Measurements from ENCODE around the gene SLC15A4. TPM values are rescaled to one million over a fixed set of nuclear protein-coding genes. Genes with fewer than 3 reads are reported as not detected.

SLC15A4 gene
- total and polyA plus RNA-seq, 4 donors, result 11.7 to 42.4 (median 31.9) TPM

- Histone ChIP-seq H3K36me3 (ENCODE audit: control insufficient read depth in 4 of 4, insufficient read depth in 4 of 4, low read length in 4 of 4) (no peaks in the 10 kb centered on the region), H3K27me3 (ENCODE audit: control insufficient read depth in 3 of 3, insufficient read depth in 3 of 3, low read length in 2 of 3) (peaks cover 0 to 10% (median 9%) of the 10 kb centered on the region in 3 donors), H3K4me1 (ENCODE audit: control insufficient read depth in 5 of 5, insufficient read depth in 5 of 5, low read length in 5 of 5) (no peaks in the 10 kb centered on the region), H3K27ac (ENCODE audit: low read depth in 1 of 2, low read length in 1 of 2) (no peak overlapping the region), H3K4me3 (no peak overlapping the region), H3K9ac (ENCODE audit: insufficient read depth in 1 of 2, low read length in 2 of 2) (no peak overlapping the region), H3K9me3 (ENCODE audit: control insufficient read depth in 4 of 4, insufficient read depth in 3 of 4, low read length in 3 of 4) (no peaks in the 10 kb centered on the region)
- no peak for DNase-seq
- TF ChIP-seq CTCF (IDR thresholded peaks at IDR 0.05; ENCODE audit: control extremely low read depth, extremely low read depth), result no peak
- whole genome bisulfite sequencing, 2 donors, result 49 to 67% methylated on average over 4 of the region's 4 CpGs
- ATAC-seq (ENCODE audit: insufficient read depth, low FRiP score), result no peak
Observed at GRCh38 chr12:128761379-128761790, 62.4 kb downstream of the SLC15A4 start.

DNA sequence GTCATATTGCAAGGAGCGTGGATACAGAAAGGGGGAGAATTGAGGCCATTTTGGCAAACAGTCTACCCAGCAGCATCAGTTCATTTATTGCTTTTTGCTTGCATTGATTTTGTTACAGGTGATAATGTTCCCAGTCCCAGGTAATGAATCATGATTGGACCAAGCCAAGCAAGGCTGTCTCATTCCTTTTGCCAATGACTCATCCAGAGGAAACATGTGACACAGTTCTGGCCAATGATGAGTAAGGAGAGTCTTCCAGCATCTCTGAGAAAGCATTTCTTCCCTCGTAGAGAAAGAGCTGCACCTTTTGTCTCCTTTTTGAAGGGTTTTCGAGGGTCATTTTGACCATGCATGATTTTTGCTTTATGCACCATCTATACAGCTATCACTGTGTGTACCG lies 68.2 kb downstream of the SLC15A4 start:
- H3K9me3 ChIP-seq (ENCODE audit: control insufficient read depth in 4 of 4, insufficient read depth in 3 of 4, low read length in 3 of 4), result peaks cover 0 to 2% (median 0%) of the 10 kb centered on the region in 4 donors
- DNase-seq (no peak), ATAC-seq (ENCODE audit: insufficient read depth, low FRiP score) (no peak)
- H3K4me3 ChIP-seq, result no peak overlapping the region
- no peaks in the 10 kb centered on the region for H3K36me3 ChIP-seq (ENCODE audit: control insufficient read depth in 4 of 4, insufficient read depth in 4 of 4, low read length in 4 of 4)
- no peak overlapping the region for H3K27ac ChIP-seq (ENCODE audit: low read depth in 1 of 2, low read length in 1 of 2)
- TF ChIP-seq CTCF (IDR thresholded peaks at IDR 0.05; ENCODE audit: control extremely low read depth, extremely low read depth), result no peak
- no peaks in the 10 kb centered on the region for H3K4me1 ChIP-seq (ENCODE audit: control insufficient read depth in 5 of 5, insufficient read depth in 5 of 5, low read length in 5 of 5)
- 81 to 89% methylated on average over 4 of the region's 4 CpGs for WGBS, 2 donors
- no peak overlapping the region for H3K9ac ChIP-seq (ENCODE audit: insufficient read depth in 1 of 2, low read length in 2 of 2)
- peaks cover 0 to 2% (median 2%) of the 10 kb centered on the region in 3 donors for H3K27me3 ChIP-seq (ENCODE audit: control insufficient read depth in 3 of 3, insufficient read depth in 3 of 3, low read length in 2 of 3)

GRCh38 chr12:128754275-128754674 lies 69.5 kb downstream of the SLC15A4 start:
- no peaks in the 10 kb centered on the region for H3K36me3 ChIP-seq (ENCODE audit: control insufficient read depth in 4 of 4, insufficient read depth in 4 of 4, low read length in 4 of 4)
- H3K4me1 ChIP-seq (ENCODE audit: control insufficient read depth in 5 of 5, insufficient read depth in 5 of 5, low read length in 5 of 5), result no peaks in the 10 kb centered on the region
- no peak overlapping the region for H3K27ac ChIP-seq (ENCODE audit: low read depth in 1 of 2, low read length in 1 of 2)
- peaks cover 0 to 2% (median 2%) of the 10 kb centered on the region in 3 donors for H3K27me3 ChIP-seq (ENCODE audit: control insufficient read depth in 3 of 3, insufficient read depth in 3 of 3, low read length in 2 of 3)
- ATAC-seq (ENCODE audit: insufficient read depth, low FRiP score) (no peak), DNase-seq (no peak)
- peaks cover 0 to 2% (median 0%) of the 10 kb centered on the region in 4 donors for H3K9me3 ChIP-seq (ENCODE audit: control insufficient read depth in 4 of 4, insufficient read depth in 3 of 4, low read length in 3 of 4)
- 94% methylated on average over 3 of the region's 3 CpGs for WGBS, 2 donors
- no peak for TF ChIP-seq CTCF (IDR thresholded peaks at IDR 0.05; ENCODE audit: control extremely low read depth, extremely low read depth)
- no peak overlapping the region for H3K4me3 ChIP-seq
- H3K9ac ChIP-seq (ENCODE audit: insufficient read depth in 1 of 2, low read length in 2 of 2), result no peak overlapping the region

- no peak for DNase-seq
- no peak for TF ChIP-seq CTCF (IDR thresholded peaks at IDR 0.05; ENCODE audit: control extremely low read depth, extremely low read depth)
- Histone ChIP-seq H3K9ac (ENCODE audit: insufficient read depth in 1 of 2, low read length in 2 of 2) (no peak overlapping the region), H3K27ac (ENCODE audit: low read depth in 1 of 2, low read length in 1 of 2) (no peak overlapping the region), H3K27me3 (ENCODE audit: control insufficient read depth in 3 of 3, insufficient read depth in 3 of 3, low read length in 2 of 3) (peaks cover 0 to 2% (median 2%) of the 10 kb centered on the region in 3 donors), H3K9me3 (ENCODE audit: control insufficient read depth in 4 of 4, insufficient read depth in 3 of 4, low read length in 3 of 4) (peaks cover 0 to 2% (median 0%) of the 10 kb centered on the region in 4 donors), H3K36me3 (ENCODE audit: control insufficient read depth in 4 of 4, insufficient read depth in 4 of 4, low read length in 4 of 4) (no peaks in the 10 kb centered on the region), H3K4me3 (no peak overlapping the region), H3K4me1 (ENCODE audit: control insufficient read depth in 5 of 5, insufficient read depth in 5 of 5, low read length in 5 of 5) (no peaks in the 10 kb centered on the region)
- WGBS, 2 donors, result 55 to 69% methylated on average over 4 of the region's 4 CpGs
- no peak for ATAC-seq (ENCODE audit: insufficient read depth, low FRiP score)
Observed at GRCh38 chr12:128753438-128753837, 70.3 kb downstream of the SLC15A4 start.

All from lung (tissue), 12 donors.